Endothelial cell of umbilical vein (primary cell): ENCODE measurements around the gene DUSP22. TPM values are rescaled to one million over a fixed set of nuclear protein-coding genes. Genes with fewer than 3 reads are reported as not detected.

Source experiments
- BruUV-seq: library from RNA; stranded (reverse); fragments of 400-500 nt; replicated peaks from 2 replicates; lab custom pipeline; 2021; lab: Mats Ljungman, UMichigan
- CTCF ChIA-PET: fragments of 300-600, 350-600 bp; sonication (Branson Sonifier 250); formaldehyde crosslinking; loops from one replicate; lab custom pipeline; 2021; ENCODE audit warnings: antibody characterized with exemption, inconsistent platforms; lab: Charles Lee
- POLR2A ChIA-PET: fragments of 300-600, 350-600 bp; sonication (Branson Sonifier 250); formaldehyde crosslinking; loops from one replicate; lab custom pipeline; 2021; ENCODE audit warnings: antibody characterized with exemption, inconsistent platforms; lab: Charles Lee
- DNase-seq: peaks from one replicate; pipeline ENCODE4 v3.0.0-alpha.2; 2011; ENCODE audit warnings: low read depth, low spot score
- FAIRE-seq: peaks from 2 replicates; lab custom pipeline; 2011; peaks lifted over from hg19 to GRCh38; lab: Jason Lieb, UNC
- H2AFZ ChIP-seq: 2 replicates; pipeline ENCODE4 v1.6.0; 2012; ENCODE audit warnings: low read depth, low read length, control low read depth, inconsistent platforms
- H3K27ac ChIP-seq: 2 replicates; pipeline ENCODE4 v1.5.1; 2011; ENCODE audit warnings: low read depth, mild to moderate bottlenecking, control low read depth, low read length, moderate library complexity; ENCODE audit not compliant: insufficient read depth
- H3K27me3 ChIP-seq, 2 experiments: 2 replicates each; pipeline versions ENCODE4 v1.6.0 to v1.6.1; 2011; ENCODE audit warnings: low read length in 2 of 2, mixed read lengths in 1 of 2; ENCODE audit not compliant: control insufficient read depth in 2 of 2, insufficient read depth in 2 of 2
- H3K36me3 ChIP-seq, 2 experiments: 2 replicates in 1 of 2; 3 replicates in 1 of 2; pipeline ENCODE4 v1.5.1; 2011; ENCODE audit warnings: low read length in 2 of 2, mild to moderate bottlenecking in 1 of 2, moderate library complexity in 1 of 2; ENCODE audit not compliant: control insufficient read depth in 2 of 2, insufficient read depth in 2 of 2; ENCODE audit errors: extremely low read depth in 1 of 2
- H3K4me1 ChIP-seq: 3 replicates; pipeline ENCODE4 v1.5.1; 2011; ENCODE audit warnings: mild to moderate bottlenecking, low read length; ENCODE audit not compliant: control insufficient read depth, insufficient read depth; ENCODE audit errors: extremely low read depth
- H3K4me2 ChIP-seq: 2 replicates; pipeline ENCODE4 v1.6.1; 2011; ENCODE audit warnings: low read length, control low read depth, mixed read lengths; ENCODE audit not compliant: insufficient read depth
- H3K4me3 ChIP-seq, 3 experiments: fragments of 200-600 bp in 1 of 3; sonication (generic), shearing (Covaris generic) in 1 of 3; replicated peaks in 1 of 3; 2 replicates each; pipeline ENCODE4 v1.5.1; 2011 to 2016; ENCODE audit warnings: control low read depth in 3 of 3, low read length in 3 of 3, mild to moderate bottlenecking in 2 of 3, inconsistent platforms in 1 of 3, low read depth in 1 of 3, moderate library complexity in 1 of 3; ENCODE audit not compliant: insufficient read depth in 1 of 3
- H3K79me2 ChIP-seq: 2 replicates; pipeline ENCODE4 v1.6.0; 2012; ENCODE audit warnings: low read length, inconsistent platforms; ENCODE audit not compliant: control insufficient read depth, insufficient read depth
- H3K9ac ChIP-seq: replicated peaks from 2 replicates; pipeline ENCODE3; 2011; ENCODE audit warnings: low read length, control low read depth; ENCODE audit not compliant: insufficient read depth; ENCODE audit errors: extremely low read depth
- H3K9me1 ChIP-seq: replicated peaks from 3 replicates; pipeline ENCODE4 v1.6.0; 2011; ENCODE audit warnings: mild to moderate bottlenecking, low read length; ENCODE audit not compliant: control insufficient read depth, insufficient read depth; ENCODE audit errors: extremely low read depth
- H3K9me3 ChIP-seq: replicated peaks from 2 replicates; pipeline ENCODE4 v1.5.1; 2012; ENCODE audit warnings: low read length, inconsistent platforms; ENCODE audit not compliant: control insufficient read depth, insufficient read depth
- H4K20me1 ChIP-seq: replicated peaks from 2 replicates; pipeline ENCODE3; 2011; ENCODE audit warnings: mild to moderate bottlenecking, low read length; ENCODE audit not compliant: control insufficient read depth, insufficient read depth; ENCODE audit errors: extremely low read depth
- CTCF ChIP-seq, 2 donors: IDR thresholded peaks; 1 replicate in 1 of 2; 2 replicates in 1 of 2; pipeline ENCODE4 v1.5.1; 2011; ENCODE audit warnings: low read length in 2 of 2, mild to moderate bottlenecking in 2 of 2, moderate library complexity in 2 of 2, control low read depth in 1 of 2, inconsistent platforms in 1 of 2, low read depth in 1 of 2; ENCODE audit not compliant: insufficient read depth in 1 of 2; ENCODE audit errors: extremely low read depth in 1 of 2
- EZH2 ChIP-seq: IDR thresholded peaks from 2 replicates; pipeline ENCODE4 v1.6.1; 2012; ENCODE audit warnings: borderline replicate concordance, low read depth, mild to moderate bottlenecking, moderate library complexity, low read length, inconsistent platforms; ENCODE audit not compliant: severe bottlenecking
- FOS ChIP-seq: IDR thresholded peaks from 2 replicates; pipeline ENCODE4 v1.6.1; 2011; ENCODE audit warnings: mild to moderate bottlenecking, low read length, moderate library complexity, borderline replicate concordance; ENCODE audit not compliant: insufficient read depth
- GATA2 ChIP-seq: IDR thresholded peaks from 2 replicates; pipeline ENCODE4 v1.7.0; 2011; ENCODE audit warnings: low read depth, mild to moderate bottlenecking, moderate library complexity, mixed read lengths, low read length; ENCODE audit not compliant: insufficient read length, insufficient read depth
- JUN ChIP-seq: IDR thresholded peaks from 2 replicates; pipeline ENCODE4 v1.6.1; 2011; ENCODE audit warnings: borderline replicate concordance, low read depth; ENCODE audit not compliant: insufficient read length, insufficient read depth
- MYC ChIP-seq: IDR thresholded peaks from one replicate; pipeline ENCODE4 v1.6.1; 2011; ENCODE audit warnings: mild to moderate bottlenecking, low read depth, low read length
- POLR2A ChIP-seq: IDR thresholded peaks from 2 replicates; pipeline ENCODE4 v1.6.1; 2012; ENCODE audit warnings: low read depth, mild to moderate bottlenecking, control low read depth, low read length
- POLR2AphosphoS5 ChIP-seq: IDR thresholded peaks from 2 replicates; pipeline ENCODE4 v1.6.1; 2012; ENCODE audit warnings: low read depth, mild to moderate bottlenecking, control low read depth, low read length, moderate library complexity; ENCODE audit not compliant: insufficient read depth
- dilution Hi-C: fragments of 300-500 bp; cut with MboI; formaldehyde crosslinking; loops from one replicate; pipeline ENCODE4 v1.15.0; 2019; ENCODE audit warnings: low sequenced_read_pairs; ENCODE audit not compliant: extremely low pct_ligation_motif_present
- intact Hi-C: fragments of 100-400 bp; cut with micrococcal nuclease; formaldehyde crosslinking; loops from one replicate; pipeline ENCODE4 v1.10.0; 2022
- polyA plus RNA-seq, 4 experiments: library from polyadenylated mRNA; depleted of rRNA in 3 of 4; stranded (reverse) in 3 of 4; unstranded in 1 of 4; fragments of >200 nt; gene quantifications; 2 replicates each; pipeline versions ENCODE4 v1.2.1 to v1.2.3, GENCODE V29; 2011 to 2012; ENCODE audit warnings: missing spikeins in 1 of 4
- total RNA-seq: library from RNA; stranded (reverse); gene quantifications from 2 replicates; pipeline ENCODE4 v1.2.3, GENCODE V29; 2021
- TF ChIP-seq, protein P1 (sequence below): IDR thresholded peaks from 2 replicates; pipeline ENCODE4 v1.6.1; 2011; ENCODE audit not compliant: insufficient read depth, insufficient read length

DUSP22 gene
- total and polyA plus RNA-seq, 2 donors (not counting 3 experiments of a cell fraction or from before 2014, with no cell fraction given): 23.2 to 33.9 TPM

- FAIRE-seq: no peak
- peaks cover 6% of the 10 kb centered on the region for H3K9me3 ChIP-seq
- H3K27me3 ChIP-seq: no peaks in the 10 kb centered on the region
- DNase-seq: no peak
- no peaks in the 10 kb centered on the region for H3K4me1 ChIP-seq
- BruUV-seq: no TSS peak
- POLR2A ChIA-PET: no interaction called here
- H4K20me1 ChIP-seq: no peaks in the 10 kb centered on the region
- H3K9ac ChIP-seq: no peak overlapping the region
- no peaks in the 10 kb centered on the region for H3K79me2 ChIP-seq
- no peak overlapping the region for H3K4me3 ChIP-seq
- H3K9me1 ChIP-seq: no peaks in the 10 kb centered on the region
- intact Hi-C loops: loop anchor here (2.0 kb wide), 1 partner anchor 67 kb away; the partner anchor contains the start of gene DUSP22
- H2AFZ ChIP-seq: no peak overlapping the region
- no peak overlapping the region for H3K4me2 ChIP-seq
- TF ChIP-seq, protein P1, sequence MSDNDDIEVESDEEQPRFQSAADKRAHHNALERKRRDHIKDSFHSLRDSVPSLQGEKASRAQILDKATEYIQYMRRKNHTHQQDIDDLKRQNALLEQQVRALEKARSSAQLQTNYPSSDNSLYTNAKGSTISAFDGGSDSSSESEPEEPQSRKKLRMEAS: no peak
- TF ChIP-seq POLR2A (no peak), GATA2 (no peak), MYC (no peak), JUN (no peak), POLR2AphosphoS5 (no peak), FOS (no peak), CTCF (IDR thresholded peaks at IDR 0.05; ENCODE audit: extremely low read depth in 1 of 2, insufficient read depth in 1 of 2, low read depth in 1 of 2, low read length in 2 of 2) (no peak), EZH2 (no peak)
- H3K36me3 ChIP-seq: no peaks in the 10 kb centered on the region
- CTCF ChIA-PET: interaction anchor here (1.5 kb wide), 1 partner anchor 171 kb away, joined by 4 read pairs; no protein-coding TSS in a partner anchor
- dilution Hi-C loops: no loop called here
- no peak overlapping the region for H3K27ac ChIP-seq
Measured at GRCh38 chr6:359261-360035, 67.2 kb downstream of the DUSP22 start.
